GM18499 (cell line): ENCODE data around the gene ANP32A.
"Not testable (repeated sequence)": the region's sequence is repeated elsewhere in the genome, so short reads cannot be mapped to it uniquely, and the experiment has no call there.

Source experiments
- ATAC-seq: cut with Tn5 transposase; IDR thresholded peaks from one replicate; pipeline ENCODE4 v1.9.1; 2021; ENCODE audit warnings: moderate number of reproducible peaks; ENCODE audit not compliant: insufficient read depth, unreplicated experiment

Gene ANP32A

GRCh38 chr15:68763063-68763462 lies 57.6 kb downstream of the ANP32A start:
- no peak for ATAC-seq

GRCh38 chr15:68759982-68760579 lies 60.6 kb downstream of the ANP32A start:
- ATAC-seq: not testable (repeated sequence)

GRCh38 chr15:68755731-68756130 lies 65.0 kb downstream of the ANP32A start:
- no peak for ATAC-seq

- no peak for ATAC-seq
Observed at GRCh38 chr15:68751622-68752021, 69.1 kb downstream of the ANP32A start.

- ATAC-seq: no peak
Observed at GRCh38 chr15:68749793-68750192, 70.9 kb downstream of the ANP32A start.

- no peak for ATAC-seq
Observed at GRCh38 chr15:68749365-68749764, 71.3 kb downstream of the ANP32A start.

- no peak for ATAC-seq
Observed at GRCh38 chr15:68743256-68743655, 77.4 kb downstream of the ANP32A start.

GRCh38 chr15:68739390-68740080 lies 81.2 kb downstream of the ANP32A start:
- ATAC-seq: no peak

- no peak for ATAC-seq
Observed at GRCh38 chr15:68735610-68736009, 85.1 kb downstream of the ANP32A start.

- ATAC-seq: no peak
Observed at GRCh38 chr15:68734881-68735280, 85.8 kb downstream of the ANP32A start.

GRCh38 chr15:68734352-68734751 lies 86.3 kb downstream of the ANP32A start:
- no peak for ATAC-seq

GRCh38 chr15:68733666-68734065 lies 87.0 kb downstream of the ANP32A start:
- ATAC-seq: no peak

GRCh38 chr15:68732451-68732850 lies 88.2 kb downstream of the ANP32A start:
- ATAC-seq: no peak

GRCh38 chr15:68730976-68731897 lies 89.5 kb downstream of the ANP32A start:
- ATAC-seq: no peak

GRCh38 chr15:68730471-68730919 lies 90.2 kb downstream of the ANP32A start:
- no peak for ATAC-seq

GRCh38 chr15:68729789-68730411 lies 90.8 kb downstream of the ANP32A start:
- ATAC-seq: no peak
